Astrocyte (in vitro differentiated cells and primary cell): Measurements from ENCODE around the gene RFX1. TPM values are rescaled to one million over a fixed set of nuclear protein-coding genes. Genes with fewer than 3 reads are reported as not detected.

Experiments used
- DNase-seq: peaks from one replicate; pipeline ENCODE4 v3.0.0-alpha.2; 2010; ENCODE audit warnings: low read depth
- FAIRE-seq: peaks from 2 replicates; lab custom pipeline; 2011; peaks lifted over from hg19 to GRCh38; lab: Jason Lieb, UNC
- H2AFZ ChIP-seq: 2 replicates; pipeline ENCODE4 v1.6.0; 2012; ENCODE audit warnings: low read depth, low read length, inconsistent platforms
- H3K27ac ChIP-seq: 2 replicates; pipeline ENCODE4 v1.5.1; 2011; ENCODE audit warnings: low read depth, low read length, inconsistent platforms
- H3K27me3 ChIP-seq: 2 replicates; pipeline ENCODE4 v1.6.0; 2011; ENCODE audit warnings: low read length, inconsistent platforms; ENCODE audit not compliant: insufficient read depth
- H3K36me3 ChIP-seq: 2 replicates; pipeline ENCODE4 v1.5.1; 2011; ENCODE audit warnings: low read length, inconsistent platforms; ENCODE audit not compliant: insufficient read depth
- H3K4me1 ChIP-seq: 2 replicates; pipeline ENCODE4 v1.5.1; 2011; ENCODE audit warnings: low read length, inconsistent platforms; ENCODE audit not compliant: insufficient read depth
- H3K4me2 ChIP-seq: 2 replicates; pipeline ENCODE4 v1.6.0; 2012; ENCODE audit warnings: low read length, inconsistent platforms
- H3K4me3 ChIP-seq: 2 replicates; pipeline ENCODE4 v1.5.1; 2011; ENCODE audit warnings: low read depth, mild to moderate bottlenecking, low read length, inconsistent platforms; ENCODE audit not compliant: insufficient read depth
- H3K79me2 ChIP-seq: 2 replicates; pipeline ENCODE4 v1.6.0; 2012; ENCODE audit warnings: mild to moderate bottlenecking, low read length, inconsistent platforms; ENCODE audit not compliant: insufficient read depth
- H3K9ac ChIP-seq: 2 replicates; pipeline ENCODE4 v1.6.0; 2012; ENCODE audit warnings: mild to moderate bottlenecking, low read length, inconsistent platforms
- H3K9me3 ChIP-seq: 2 replicates; pipeline ENCODE4 v1.5.1; 2012; ENCODE audit warnings: low read depth, mild to moderate bottlenecking, low read length, inconsistent platforms; ENCODE audit not compliant: insufficient read depth
- H4K20me1 ChIP-seq: 2 replicates; pipeline ENCODE4 v1.6.0; 2012; ENCODE audit warnings: low read length, inconsistent platforms; ENCODE audit not compliant: insufficient read depth
- H3K27ac Mint-ChIP-seq: one replicate; pipeline ENCODE4 v1.8.0; 2021; ENCODE audit warnings: mild to moderate bottlenecking, mixed read lengths; ENCODE audit not compliant: unreplicated experiment
- H3K27me3 Mint-ChIP-seq: one replicate; pipeline ENCODE4 v1.8.0; 2021; ENCODE audit warnings: low read depth, mixed read lengths; ENCODE audit not compliant: unreplicated experiment
- H3K36me3 Mint-ChIP-seq: one replicate; pipeline ENCODE4 v1.8.0; 2021; ENCODE audit warnings: low read depth, mixed read lengths; ENCODE audit not compliant: unreplicated experiment
- H3K4me1 Mint-ChIP-seq: one replicate; pipeline ENCODE4 v1.8.0; 2021; ENCODE audit warnings: low read depth, mixed read lengths; ENCODE audit not compliant: unreplicated experiment
- H3K4me3 Mint-ChIP-seq: one replicate; pipeline ENCODE4 v1.8.0; 2021; ENCODE audit warnings: mild to moderate bottlenecking, moderate library complexity, mixed read lengths; ENCODE audit not compliant: unreplicated experiment
- H3K9me3 Mint-ChIP-seq: one replicate; pipeline ENCODE4 v1.8.0; 2021; ENCODE audit warnings: mild to moderate bottlenecking, mixed read lengths; ENCODE audit not compliant: unreplicated experiment
- CTCF ChIP-seq: IDR thresholded peaks from 2 replicates; pipeline ENCODE4 v1.5.1; 2011; ENCODE audit warnings: low read depth, mild to moderate bottlenecking, inconsistent platforms, low read length, moderate library complexity; ENCODE audit not compliant: insufficient read depth
- EZH2 ChIP-seq: IDR thresholded peaks from 2 replicates; pipeline ENCODE4 v1.6.1; 2012; ENCODE audit warnings: mild to moderate bottlenecking, low read length, inconsistent platforms; ENCODE audit not compliant: insufficient read depth
- total RNA-seq: library from RNA; stranded (reverse); gene quantifications from 2 replicates; pipeline ENCODE4 v1.2.1, GENCODE V29; 2021

Gene RFX1
- total RNA-seq, 1 donor from 2014 or later: 11.8 TPM

- Histone ChIP-seq H2AFZ (no peak overlapping the region), H3K4me2 (no peak overlapping the region), H3K4me1 (no peaks in the 10 kb centered on the region), H3K4me3 (no peak overlapping the region), H3K79me2 (peaks cover 24% of the 10 kb centered on the region), H3K27ac (no peak overlapping the region), H3K9ac (no peak overlapping the region), H3K36me3 (no peaks in the 10 kb centered on the region), H4K20me1 (peaks cover 21% of the 10 kb centered on the region), H3K27me3 (no peaks in the 10 kb centered on the region), H3K9me3 (peaks cover 9% of the 10 kb centered on the region)
- TF ChIP-seq CTCF: no peak
- no peak for TF ChIP-seq EZH2
- Mint-ChIP-seq H3K27me3 (no peaks in the 10 kb centered on the region), H3K4me3 (no peak overlapping the region), H3K36me3 (peaks cover 15% of the 10 kb centered on the region), H3K4me1 (peaks cover 14% of the 10 kb centered on the region), H3K27ac (no peak overlapping the region), H3K9me3 (no peaks in the 10 kb centered on the region)
- no peak for FAIRE-seq
- no peak for DNase-seq
Measured at GRCh38 chr19:14000691-14001375, 5.3 kb downstream of the RFX1 start.

GRCh38 chr19:13999085-13999484, 7.0 kb downstream of the RFX1 start:
- Histone ChIP-seq H3K4me1 (no peaks in the 10 kb centered on the region), H2AFZ (no peak overlapping the region), H3K27me3 (no peaks in the 10 kb centered on the region), H3K9me3 (peaks cover 9% of the 10 kb centered on the region), H3K36me3 (no peaks in the 10 kb centered on the region), H3K4me2 (no peak overlapping the region), H3K9ac (no peak overlapping the region), H3K79me2 (peaks cover 19% of the 10 kb centered on the region), H3K27ac (no peak overlapping the region), H3K4me3 (no peak overlapping the region), H4K20me1 (peaks cover 18% of the 10 kb centered on the region)
- FAIRE-seq (no peak), DNase-seq (no peak)
- H3K4me1 Mint-ChIP-seq: peaks cover 5% of the 10 kb centered on the region
- no peaks in the 10 kb centered on the region for H3K27me3 Mint-ChIP-seq
- H3K9me3 Mint-ChIP-seq: no peaks in the 10 kb centered on the region
- H3K36me3 Mint-ChIP-seq: peaks cover 17% of the 10 kb centered on the region
- H3K4me3 Mint-ChIP-seq: no peak overlapping the region
- TF ChIP-seq CTCF (no peak), EZH2 (no peak)
- no peak overlapping the region for H3K27ac Mint-ChIP-seq

- no peak overlapping the region for H3K4me3 ChIP-seq
- H4K20me1 ChIP-seq: peaks cover 20% of the 10 kb centered on the region
- no peaks in the 10 kb centered on the region for H3K36me3 ChIP-seq
- H3K27ac ChIP-seq: no peak overlapping the region
- peaks cover 9% of the 10 kb centered on the region for H3K9me3 ChIP-seq
- H3K36me3 Mint-ChIP-seq: peaks cover 17% of the 10 kb centered on the region
- no peak overlapping the region for H3K9ac ChIP-seq
- no peak overlapping the region for H3K4me3 Mint-ChIP-seq
- no peaks in the 10 kb centered on the region for H3K27me3 Mint-ChIP-seq
- DNase-seq (no peak), FAIRE-seq (no peak)
- H3K79me2 ChIP-seq: peaks cover 19% of the 10 kb centered on the region
- no peak overlapping the region for H2AFZ ChIP-seq
- H3K4me2 ChIP-seq: no peak overlapping the region
- H3K27ac Mint-ChIP-seq: no peak overlapping the region
- no peak for TF ChIP-seq EZH2
- TF ChIP-seq CTCF: no peak
- no peaks in the 10 kb centered on the region for H3K9me3 Mint-ChIP-seq
- H3K4me1 ChIP-seq: no peaks in the 10 kb centered on the region
- H3K27me3 ChIP-seq: no peaks in the 10 kb centered on the region
- peaks cover 5% of the 10 kb centered on the region for H3K4me1 Mint-ChIP-seq
Measured at GRCh38 chr19:13998426-13998825, 7.7 kb downstream of the RFX1 start.
